HG03521 (cell line): ENCODE results near the gene TNRC18.
"Not testable (repeated sequence)": the region's sequence is repeated elsewhere in the genome, so short reads cannot be mapped to it uniquely, and the experiment has no call there.

Source experiments
- ATAC-seq: cut with Tn5 transposase; IDR thresholded peaks from one replicate; pipeline ENCODE4 v1.9.1; 2021; ENCODE audit warnings: mild to moderate bottlenecking, moderate library complexity; ENCODE audit not compliant: unreplicated experiment

The TNRC18 gene

GRCh38 chr7:5377816-5378215, 45.8 kb downstream of the TNRC18 start:
- no peak for ATAC-seq

DNA sequence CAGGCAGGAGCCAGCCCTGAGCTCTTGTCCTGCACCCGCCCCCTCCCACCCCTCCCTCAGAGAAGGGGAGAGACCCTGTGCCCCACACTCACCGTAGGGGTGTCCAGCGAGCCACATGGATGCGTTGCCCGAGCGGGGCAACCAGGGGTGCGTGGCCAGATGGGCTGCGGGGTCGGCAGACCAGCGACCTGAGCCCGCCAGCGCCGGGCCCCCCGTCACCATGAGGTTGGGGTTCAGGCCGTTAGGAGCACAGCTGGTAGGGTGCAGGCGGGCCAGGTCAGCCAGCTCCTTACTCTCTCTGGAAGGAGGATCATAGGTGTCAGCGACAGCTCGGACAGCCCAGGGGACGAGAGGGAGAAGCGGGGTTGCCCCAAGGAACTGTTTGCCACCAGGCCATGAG, 46.4 kb downstream of the TNRC18 start:
- no peak for ATAC-seq

GRCh38 chr7:5375925-5376324, 47.7 kb downstream of the TNRC18 start:
- ATAC-seq: no peak

GRCh38 chr7:5374464-5374863, 49.2 kb downstream of the TNRC18 start:
- no peak for ATAC-seq

- ATAC-seq: no peak
Observed at GRCh38 chr7:5373300-5373699, 50.3 kb downstream of the TNRC18 start.

DNA sequence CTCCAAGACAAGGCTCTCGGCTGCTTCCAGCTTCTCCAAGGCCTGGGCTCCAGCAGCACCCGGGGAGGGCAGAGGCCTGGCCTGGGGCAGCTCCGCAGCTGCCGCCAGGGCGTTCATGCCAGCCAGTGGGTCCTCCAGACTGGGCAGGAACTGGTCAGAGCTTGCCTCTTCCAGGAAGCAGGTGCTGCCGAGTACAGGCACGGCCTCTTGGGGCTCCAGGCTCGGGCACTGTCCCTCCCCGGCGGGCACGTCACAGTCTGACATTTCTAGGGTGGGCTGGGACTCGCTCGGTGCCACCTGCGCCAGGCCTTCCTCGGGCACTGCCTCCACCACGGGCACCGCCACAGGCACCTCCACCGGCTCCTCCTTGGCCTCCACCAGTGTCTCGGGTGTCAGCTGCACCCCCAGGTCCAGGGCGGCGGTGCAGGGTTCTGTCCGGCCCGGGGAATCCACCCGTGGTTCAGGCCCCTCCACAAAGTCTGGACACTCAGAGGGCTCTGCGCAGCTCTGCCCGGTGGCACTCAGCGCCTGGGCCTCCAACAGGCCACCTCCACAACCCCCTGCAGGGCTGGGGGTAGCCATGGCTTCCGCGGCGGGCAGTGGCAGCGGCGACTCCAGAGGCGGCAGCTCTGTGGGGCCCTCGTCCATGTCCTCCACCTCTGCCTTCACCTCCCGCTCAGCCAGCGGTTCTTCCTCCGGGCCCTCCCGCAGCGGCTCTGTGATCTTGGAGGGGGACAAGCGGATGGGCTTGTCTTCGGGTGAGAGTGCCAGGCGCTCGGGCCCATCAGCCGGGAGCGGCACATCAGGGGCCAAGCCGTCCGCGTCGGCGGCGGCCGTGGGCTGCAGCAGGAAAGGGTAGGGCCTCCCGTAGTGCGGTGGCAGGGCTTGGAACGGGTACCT, 52.9 kb downstream of the TNRC18 start:
- no peak for ATAC-seq

GRCh38 chr7:5367661-5368060, 56.0 kb downstream of the TNRC18 start:
- no peak for ATAC-seq

GRCh38 chr7:5365976-5366625, 57.5 kb downstream of the TNRC18 start:
- not testable (repeated sequence) for ATAC-seq

GRCh38 chr7:5363729-5364128, 59.9 kb downstream of the TNRC18 start:
- no peak for ATAC-seq

DNA sequence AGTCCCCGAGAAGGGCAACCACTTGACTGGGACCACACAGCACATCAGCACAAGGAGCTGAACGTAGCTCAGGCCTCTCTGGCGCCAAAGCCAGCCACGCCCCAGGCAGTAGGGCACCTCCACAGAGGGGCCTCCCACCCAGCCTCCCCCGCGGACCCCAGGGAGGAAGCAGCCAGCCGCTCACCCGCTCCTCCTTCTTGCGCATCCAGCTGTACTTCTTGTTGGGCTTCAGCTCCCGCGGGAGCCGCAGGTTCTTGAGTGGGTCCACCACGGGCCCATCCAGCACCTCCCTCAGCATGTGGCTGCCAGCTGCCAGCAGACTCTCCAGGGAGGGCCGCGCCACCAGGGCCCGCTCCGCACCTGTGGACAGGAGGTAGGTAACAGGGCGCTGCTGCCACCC, 61.2 kb downstream of the TNRC18 start:
- ATAC-seq: no peak

DNA sequence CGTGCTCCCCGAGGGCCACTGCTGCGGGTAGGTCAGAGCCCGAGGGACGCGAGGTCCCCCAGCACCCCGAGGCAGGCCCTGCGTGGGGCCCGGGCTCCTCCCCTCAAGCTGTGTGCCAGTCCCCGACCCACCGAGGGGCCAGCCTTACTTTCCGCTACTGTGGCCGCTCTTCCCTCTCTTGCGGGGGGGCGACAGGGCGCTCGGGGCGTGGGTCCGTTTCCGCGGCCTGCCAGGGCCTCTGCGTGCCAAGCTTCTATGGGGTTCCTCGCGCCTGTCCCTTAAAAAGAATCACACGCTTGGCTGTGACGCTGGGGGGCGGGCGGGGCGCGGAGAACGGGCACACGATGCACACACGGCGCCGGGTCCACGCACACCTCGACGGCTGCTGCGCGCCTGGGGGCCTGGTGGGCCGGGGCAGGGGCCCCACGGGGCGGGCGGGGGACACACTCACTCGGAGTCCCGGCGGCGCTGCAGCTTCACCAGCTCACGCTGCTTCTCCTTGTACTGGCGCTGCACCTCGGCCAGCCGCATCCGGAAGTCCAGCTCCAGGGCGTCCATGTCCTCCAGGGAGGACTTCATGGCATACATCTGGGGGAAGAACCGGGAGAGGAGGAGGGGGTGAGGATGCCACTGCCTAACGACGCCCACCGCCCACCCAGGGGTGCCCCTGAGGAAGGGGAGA, 62.0 kb downstream of the TNRC18 start:
- ATAC-seq: no peak

- no peak for ATAC-seq
Observed at GRCh38 chr7:5360971-5361370, 62.7 kb downstream of the TNRC18 start.

DNA sequence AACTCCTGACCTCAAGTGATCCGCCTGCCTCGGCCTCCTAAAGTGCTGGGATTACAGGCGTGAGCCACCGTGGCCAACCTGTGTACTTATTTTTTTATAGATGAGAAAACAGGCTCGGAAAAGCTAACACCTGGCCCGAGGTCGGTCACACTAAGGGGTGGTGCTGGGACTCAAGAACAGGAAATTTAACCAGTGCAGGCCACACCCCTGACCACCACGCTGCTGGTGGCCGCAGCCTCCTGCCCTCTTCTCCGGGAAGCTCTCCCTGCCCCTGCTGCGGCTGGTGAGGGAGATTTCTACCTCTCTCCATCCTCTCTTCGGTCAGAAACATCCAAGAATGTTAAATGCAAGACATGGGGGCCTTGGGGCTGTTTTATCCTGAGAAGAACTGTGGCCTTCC, 63.2 kb downstream of the TNRC18 start:
- ATAC-seq: no peak

DNA sequence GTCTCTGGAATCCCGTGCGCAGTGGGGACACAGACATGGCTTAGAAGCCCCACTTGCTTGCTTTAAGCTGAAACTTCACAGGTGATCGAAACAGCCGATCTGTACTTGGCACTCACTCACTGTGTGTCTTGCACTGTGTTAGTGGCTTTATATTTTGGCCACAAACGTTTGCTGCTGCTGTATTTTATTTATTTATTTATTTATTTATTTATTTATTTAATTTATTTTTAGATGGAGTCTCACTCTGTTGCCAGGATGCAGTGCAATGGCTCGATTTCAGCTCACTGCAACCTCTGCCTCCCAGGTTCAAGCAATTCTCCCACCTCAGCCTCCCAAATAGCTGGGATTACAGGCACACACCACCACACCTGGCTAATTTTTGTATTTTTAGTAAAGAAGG, 63.6 kb downstream of the TNRC18 start:
- ATAC-seq: not testable (repeated sequence)

- ATAC-seq: no peak
Observed at GRCh38 chr7:5359344-5359743, 64.3 kb downstream of the TNRC18 start.

DNA sequence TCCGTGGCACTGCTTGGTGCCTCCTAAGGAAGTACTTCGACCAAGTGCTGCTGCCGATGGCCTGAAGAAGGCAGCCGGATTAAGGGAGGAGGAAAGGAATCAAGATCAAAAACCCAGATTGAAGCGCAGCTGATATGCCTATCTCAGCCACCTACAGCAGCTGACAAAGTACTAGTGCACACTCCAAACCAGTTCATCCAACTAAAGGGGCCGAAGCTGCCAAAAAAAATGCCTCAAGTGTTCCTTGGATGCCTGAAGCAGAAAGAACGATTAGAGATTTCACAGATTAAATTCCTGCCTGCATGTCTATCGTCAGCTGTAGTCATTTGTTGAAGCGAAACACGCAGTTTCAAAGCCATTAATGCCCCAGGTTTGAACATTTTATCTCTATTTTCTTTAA, 65.7 kb downstream of the TNRC18 start:
- no peak for ATAC-seq

DNA sequence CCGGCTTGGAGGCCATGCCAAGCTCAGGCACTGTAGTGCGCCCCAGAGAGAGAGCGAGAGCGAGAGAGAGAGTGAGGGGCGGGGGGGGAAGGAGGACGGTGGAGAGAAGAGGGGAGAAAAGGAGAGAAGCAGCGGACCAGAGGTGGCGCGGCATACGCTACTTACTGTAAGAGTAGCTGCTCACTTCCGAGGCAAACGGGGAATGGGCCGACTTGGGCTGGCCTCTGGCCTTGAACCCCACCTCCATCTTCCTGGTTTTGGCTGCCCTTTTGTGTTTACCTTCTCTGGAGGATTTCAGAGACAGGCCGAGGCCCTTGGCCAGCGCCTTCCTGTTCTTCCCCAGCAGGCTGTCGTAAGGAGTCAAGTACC, 66.9 kb downstream of the TNRC18 start:
- no peak for ATAC-seq

- ATAC-seq: no peak
Observed at GRCh38 chr7:5354460-5355232, 69.0 kb downstream of the TNRC18 start.

GRCh38 chr7:5352440-5353010, 71.1 kb downstream of the TNRC18 start:
- ATAC-seq: no peak

DNA sequence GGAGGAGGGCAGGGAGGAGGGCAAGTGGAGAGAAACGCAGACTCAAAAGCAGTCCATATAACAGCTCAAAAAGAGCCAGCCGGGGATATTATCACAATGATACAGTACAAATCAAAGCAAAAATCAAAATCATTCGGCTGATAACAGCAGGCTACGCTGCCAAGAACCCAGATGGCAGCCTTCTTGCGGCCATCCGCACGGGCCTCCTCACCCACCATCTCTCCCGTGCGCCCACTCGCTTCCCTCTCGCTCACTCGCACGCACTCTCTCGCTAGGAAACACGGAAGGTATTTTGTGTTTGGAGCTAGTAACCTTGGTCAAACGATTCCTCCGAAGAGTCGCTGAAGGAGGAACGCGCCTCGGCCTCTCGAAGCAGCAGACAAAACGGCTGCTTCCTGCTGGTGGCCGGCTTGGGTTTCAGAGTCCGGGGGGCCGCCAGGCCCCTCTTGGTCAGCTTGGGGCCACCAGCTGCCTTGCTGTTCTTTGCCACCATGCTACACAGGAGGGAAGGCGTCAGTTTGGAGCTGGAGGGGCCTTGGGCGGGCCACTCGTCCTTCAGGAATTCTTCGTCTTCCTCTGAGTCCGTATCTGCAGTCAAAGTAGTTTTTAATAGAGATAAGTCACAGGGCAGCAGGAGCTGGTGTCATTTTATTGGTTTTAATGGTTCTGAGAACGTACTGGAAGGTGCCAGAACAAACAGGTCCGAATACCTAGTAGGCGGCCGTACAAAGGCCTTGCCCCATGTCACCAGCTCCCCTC, 71.9 kb downstream of the TNRC18 start:
- no peak for ATAC-seq
